ENCODE data around the gene CTNNA3. TPM values are rescaled to one million over a fixed set of nuclear protein-coding genes. Genes with fewer than 3 reads are reported as not detected.

CTNNA3 gene
- total RNA-seq, 2 donors from 2014 or later = 3.2 to 7.2 TPM

GRCh38 chr10:67095531-67095930 is 600.5 kb downstream of the CTNNA3 start:
- WGBS, 2 experiments (ENCODE audit: insufficient coverage in 1 of 2, insufficient read length in 1 of 2) = 88% methylated on average over 2 of the region's 2 CpGs; no CpG with 5 or more reads in 1 of the 2 experiments
- Histone ChIP-seq H3K9me3 (ENCODE audit: control insufficient read depth, low read length) (no peaks in the 10 kb centered on the region), H3K4me3 (ENCODE audit: low read length) (no peak overlapping the region), H3K27ac (ENCODE audit: low read depth, low read length) (no peak overlapping the region), H3K36me3 (ENCODE audit: control insufficient read depth, insufficient read depth, low read length) (no peaks in the 10 kb centered on the region), H3K4me1 (ENCODE audit: control insufficient read depth, insufficient read depth, low read length) (no peaks in the 10 kb centered on the region), H3K27me3 (ENCODE audit: control insufficient read depth, insufficient read depth, low read length, poor library complexity, severe bottlenecking) (no peaks in the 10 kb centered on the region), H3K9ac (ENCODE audit: extremely low read depth, low read length, poor library complexity, severe bottlenecking) (no peak overlapping the region)
- no peaks in the 10 kb centered on the region for H3K9me3 Mint-ChIP-seq
- H3K27ac Mint-ChIP-seq = no peak overlapping the region
- peaks cover 3% of the 10 kb centered on the region for H3K4me1 Mint-ChIP-seq
- no peak for DNase-seq
- H3K27me3 Mint-ChIP-seq (ENCODE audit: insufficient read depth) = no peaks in the 10 kb centered on the region
- TF ChIP-seq CTCF (conservative IDR thresholded peaks at IDR 0.05) = no peak
- H3K4me3 Mint-ChIP-seq = no peak overlapping the region
- H3K36me3 Mint-ChIP-seq (ENCODE audit: low read depth) = no peaks in the 10 kb centered on the region

- Histone ChIP-seq H3K27me3 (ENCODE audit: control insufficient read depth, insufficient read depth, low read length, poor library complexity, severe bottlenecking) (no peaks in the 10 kb centered on the region), H3K4me3 (ENCODE audit: low read length) (no peak overlapping the region), H3K9me3 (ENCODE audit: control insufficient read depth, low read length) (no peaks in the 10 kb centered on the region), H3K36me3 (ENCODE audit: control insufficient read depth, insufficient read depth, low read length) (no peaks in the 10 kb centered on the region), H3K4me1 (ENCODE audit: control insufficient read depth, insufficient read depth, low read length) (no peaks in the 10 kb centered on the region), H3K27ac (ENCODE audit: low read depth, low read length) (no peak overlapping the region), H3K9ac (ENCODE audit: extremely low read depth, low read length, poor library complexity, severe bottlenecking) (no peak overlapping the region)
- Mint-ChIP-seq H3K27me3 (ENCODE audit: insufficient read depth) (no peaks in the 10 kb centered on the region), H3K4me3 (no peak overlapping the region), H3K27ac (no peak overlapping the region), H3K9me3 (no peaks in the 10 kb centered on the region), H3K36me3 (ENCODE audit: low read depth) (no peaks in the 10 kb centered on the region), H3K4me1 (no peaks in the 10 kb centered on the region)
- 90% methylated on average over 1 of the region's 1 CpG; no CpG with 5 or more reads in 1 of the 2 experiments for WGBS, 2 experiments (ENCODE audit: insufficient coverage in 1 of 2, insufficient read length in 1 of 2)
- no peak for DNase-seq
- TF ChIP-seq CTCF (conservative IDR thresholded peaks at IDR 0.05) = no peak
Observed at GRCh38 chr10:67088036-67088435, 608.0 kb downstream of the CTNNA3 start.

GRCh38 chr10:67087135-67087425 is 608.9 kb downstream of the CTNNA3 start:
- no peak overlapping the region for H3K27ac ChIP-seq (ENCODE audit: low read depth, low read length)
- no peaks in the 10 kb centered on the region for H3K4me1 ChIP-seq (ENCODE audit: control insufficient read depth, insufficient read depth, low read length)
- H3K4me3 Mint-ChIP-seq = no peak overlapping the region
- H3K27me3 Mint-ChIP-seq (ENCODE audit: insufficient read depth) = no peaks in the 10 kb centered on the region
- H3K9me3 ChIP-seq (ENCODE audit: control insufficient read depth, low read length) = no peaks in the 10 kb centered on the region
- H3K9ac ChIP-seq (ENCODE audit: extremely low read depth, low read length, poor library complexity, severe bottlenecking) = no peak overlapping the region
- TF ChIP-seq CTCF (conservative IDR thresholded peaks at IDR 0.05) = no peak
- H3K9me3 Mint-ChIP-seq = no peaks in the 10 kb centered on the region
- no peaks in the 10 kb centered on the region for H3K4me1 Mint-ChIP-seq
- H3K27me3 ChIP-seq (ENCODE audit: control insufficient read depth, insufficient read depth, low read length, poor library complexity, severe bottlenecking) = no peaks in the 10 kb centered on the region
- DNase-seq = no peak
- no peak overlapping the region for H3K4me3 ChIP-seq (ENCODE audit: low read length)
- no peaks in the 10 kb centered on the region for H3K36me3 ChIP-seq (ENCODE audit: control insufficient read depth, insufficient read depth, low read length)
- no peak overlapping the region for H3K27ac Mint-ChIP-seq
- no peaks in the 10 kb centered on the region for H3K36me3 Mint-ChIP-seq (ENCODE audit: low read depth)
